ENCODE measurements around the gene RAPGEF5.

GRCh38 chr7:22275661-22276060 lies 81.3 kb downstream of the RAPGEF5 start:
- TF ChIP-seq, protein P1, sequence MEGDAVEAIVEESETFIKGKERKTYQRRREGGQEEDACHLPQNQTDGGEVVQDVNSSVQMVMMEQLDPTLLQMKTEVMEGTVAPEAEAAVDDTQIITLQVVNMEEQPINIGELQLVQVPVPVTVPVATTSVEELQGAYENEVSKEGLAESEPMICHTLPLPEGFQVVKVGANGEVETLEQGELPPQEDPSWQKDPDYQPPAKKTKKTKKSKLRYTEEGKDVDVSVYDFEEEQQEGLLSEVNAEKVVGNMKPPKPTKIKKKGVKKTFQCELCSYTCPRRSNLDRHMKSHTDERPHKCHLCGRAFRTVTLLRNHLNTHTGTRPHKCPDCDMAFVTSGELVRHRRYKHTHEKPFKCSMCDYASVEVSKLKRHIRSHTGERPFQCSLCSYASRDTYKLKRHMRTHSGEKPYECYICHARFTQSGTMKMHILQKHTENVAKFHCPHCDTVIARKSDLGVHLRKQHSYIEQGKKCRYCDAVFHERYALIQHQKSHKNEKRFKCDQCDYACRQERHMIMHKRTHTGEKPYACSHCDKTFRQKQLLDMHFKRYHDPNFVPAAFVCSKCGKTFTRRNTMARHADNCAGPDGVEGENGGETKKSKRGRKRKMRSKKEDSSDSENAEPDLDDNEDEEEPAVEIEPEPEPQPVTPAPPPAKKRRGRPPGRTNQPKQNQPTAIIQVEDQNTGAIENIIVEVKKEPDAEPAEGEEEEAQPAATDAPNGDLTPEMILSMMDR (IDR thresholded peaks at IDR 0.05) = no peak
- TF ChIP-seq POLR2A (IDR thresholded peaks at IDR 0.05; ENCODE audit: low read depth) (no peak), EP300 (IDR thresholded peaks at IDR 0.05) (no peak)

Data from esophagus muscularis mucosa (tissue), 4 donors.